GM19099 (cell line): ENCODE data around the gene BMP10.

Source experiments
- POLR2A ChIP-seq: IDR thresholded peaks from 3 replicates; pipeline ENCODE4 v1.6.1; 2011; ENCODE audit warnings: low read depth; ENCODE audit not compliant: insufficient read length; ENCODE audit errors: extremely low read depth

Gene BMP10

DNA sequence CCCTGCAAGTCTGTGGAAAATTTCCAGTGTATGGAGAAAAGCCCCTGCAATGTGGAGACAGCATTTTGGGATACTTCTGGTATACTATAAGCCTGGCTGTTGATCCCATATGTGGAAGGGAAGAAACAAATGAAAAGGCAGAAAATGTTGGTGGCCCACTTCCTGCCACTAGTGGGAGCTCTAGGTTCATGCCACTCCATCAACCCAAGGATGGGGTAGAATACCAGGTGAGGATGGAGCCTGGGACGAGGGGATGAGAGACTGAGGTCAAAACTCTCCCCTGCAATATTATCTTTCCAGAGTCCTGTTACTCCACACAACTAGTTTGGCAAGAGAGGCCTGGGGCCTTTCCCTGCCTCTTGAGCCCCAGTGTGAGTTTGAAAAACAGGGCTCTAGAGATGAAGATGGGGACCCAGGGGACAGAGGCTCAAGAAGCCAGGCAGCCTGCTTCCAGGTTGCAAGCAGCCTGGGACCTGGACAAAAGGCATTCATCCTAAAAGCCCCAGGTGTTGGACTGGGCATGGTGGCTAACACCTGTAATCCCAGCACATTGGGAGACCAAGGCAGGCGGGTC, 31.9 kb downstream of the BMP10 start:
- no peak for TF ChIP-seq POLR2A

DNA sequence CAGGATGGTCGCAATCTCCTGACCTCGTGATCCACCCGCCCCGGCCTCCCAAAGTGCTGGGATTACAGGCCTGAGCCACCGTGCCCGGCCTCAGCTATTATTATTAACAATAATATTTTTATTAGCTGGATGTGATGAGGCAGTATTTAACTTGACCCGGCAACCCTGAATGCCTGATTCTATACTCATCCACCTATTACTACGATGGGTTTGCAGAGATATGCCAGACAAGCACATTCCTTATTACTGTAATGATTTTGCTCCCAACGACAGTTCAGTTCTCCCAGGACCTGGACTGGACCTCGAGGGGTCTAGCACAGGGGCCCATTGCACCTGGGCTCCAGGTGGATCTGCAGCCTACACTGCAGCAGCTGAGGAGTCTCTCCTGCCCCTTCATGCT, 32.6 kb downstream of the BMP10 start:
- no peak for TF ChIP-seq POLR2A

DNA sequence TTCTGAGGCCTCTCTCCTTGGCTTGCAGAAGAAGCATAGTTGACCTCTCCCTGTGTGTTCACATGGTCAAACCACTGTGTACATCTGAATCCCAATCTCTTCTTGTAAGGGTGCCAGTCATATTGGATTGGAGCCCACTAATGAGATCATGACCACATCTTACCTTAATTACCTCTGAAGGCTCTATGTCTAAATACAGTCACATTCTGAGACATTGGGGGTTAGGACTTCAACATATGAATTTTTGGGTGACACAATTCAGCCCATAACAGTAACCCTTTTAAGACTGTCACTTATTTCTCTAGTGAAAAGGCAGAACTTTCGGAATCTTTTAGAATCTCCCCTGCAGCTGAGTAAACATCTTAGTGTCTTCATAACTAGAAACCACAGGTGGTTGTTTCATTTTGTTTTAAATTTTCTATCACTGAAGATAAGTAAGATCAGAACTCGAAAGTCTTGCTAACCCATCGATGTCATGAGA, 33.3 kb downstream of the BMP10 start:
- no peak for TF ChIP-seq POLR2A

DNA sequence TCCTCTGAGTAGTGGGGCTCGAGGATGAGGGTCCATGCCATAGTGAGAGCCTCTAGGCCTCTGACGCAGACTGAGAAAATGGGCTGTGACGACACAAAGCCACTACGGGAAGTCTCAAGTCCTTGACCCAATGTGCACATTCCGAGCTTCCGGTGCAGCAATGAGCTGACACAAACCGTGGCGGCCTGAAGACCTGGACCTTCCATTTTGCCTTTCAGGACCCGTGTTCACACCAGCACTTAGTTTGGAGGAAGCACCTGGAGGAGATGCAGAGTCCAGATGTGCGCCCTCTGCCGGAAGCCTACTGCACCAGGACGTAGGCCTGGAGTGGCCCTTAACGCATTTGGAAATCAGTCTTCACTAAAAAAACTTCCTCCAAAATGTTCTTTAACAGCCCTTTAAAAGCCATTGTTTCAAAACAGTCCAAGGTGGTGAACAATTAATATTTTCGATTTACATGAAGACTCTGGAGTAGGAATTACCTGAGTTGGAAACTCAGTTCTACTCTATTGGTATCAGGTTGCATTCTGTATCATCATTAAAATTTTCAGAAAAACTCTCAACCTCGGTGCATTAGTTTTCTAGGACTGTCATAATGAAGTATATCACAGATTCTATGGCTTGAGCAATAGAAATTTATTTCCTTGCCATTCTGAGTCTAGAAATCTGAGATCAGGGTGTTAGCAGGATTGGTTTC, 33.9 kb downstream of the BMP10 start:
- no peak for TF ChIP-seq POLR2A

DNA sequence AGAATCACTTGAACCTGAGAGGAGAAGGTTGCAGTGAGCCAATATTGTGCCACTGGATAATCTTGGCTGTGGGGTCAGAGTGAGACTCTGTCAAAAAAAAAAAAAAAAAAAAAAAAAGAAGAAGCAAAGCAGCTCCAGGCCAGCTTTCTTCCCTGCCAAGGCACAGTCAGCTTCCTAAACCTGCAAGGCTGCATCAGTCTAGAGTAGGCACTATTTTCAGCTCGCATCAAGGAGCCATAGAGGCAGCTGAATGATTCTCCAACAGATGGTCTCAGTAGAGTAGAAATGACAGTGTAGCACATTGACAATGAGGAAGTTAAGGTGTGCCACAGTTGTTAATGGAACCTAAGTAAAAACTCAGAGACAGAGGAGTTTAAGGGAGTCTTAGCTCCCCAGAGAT, 35.6 kb downstream of the BMP10 start:
- TF ChIP-seq POLR2A, result no peak

DNA sequence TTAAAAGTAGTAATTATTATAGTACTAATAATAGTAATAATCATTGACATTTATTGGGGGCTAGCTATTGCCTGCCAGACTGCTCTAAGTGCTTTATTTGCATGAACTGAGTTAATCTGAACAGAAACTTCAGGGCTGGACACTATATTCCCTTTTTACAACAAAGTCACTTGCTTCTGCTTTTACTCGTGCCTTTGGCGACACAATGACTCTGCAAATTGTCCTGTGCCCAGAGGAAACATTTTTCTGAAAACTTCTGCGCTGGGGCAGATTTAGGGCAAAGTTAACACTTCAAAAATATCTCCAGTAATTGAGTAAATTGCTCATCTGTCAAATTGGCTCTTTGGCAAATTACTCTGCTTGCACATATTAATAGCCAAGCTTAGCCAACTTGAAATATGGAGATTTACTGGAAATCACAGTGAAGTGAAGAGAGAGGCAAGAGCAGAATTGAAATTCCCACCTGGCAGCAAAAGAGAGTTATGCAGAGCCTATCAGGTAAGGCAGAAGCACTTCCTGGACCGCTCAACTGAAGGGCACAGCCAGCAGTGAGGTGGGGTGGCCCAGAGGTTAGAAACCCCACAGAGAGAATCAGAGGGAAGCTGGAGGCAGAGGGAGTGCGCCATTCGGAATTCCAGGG, 36.3 kb downstream of the BMP10 start:
- TF ChIP-seq POLR2A, result no peak

DNA sequence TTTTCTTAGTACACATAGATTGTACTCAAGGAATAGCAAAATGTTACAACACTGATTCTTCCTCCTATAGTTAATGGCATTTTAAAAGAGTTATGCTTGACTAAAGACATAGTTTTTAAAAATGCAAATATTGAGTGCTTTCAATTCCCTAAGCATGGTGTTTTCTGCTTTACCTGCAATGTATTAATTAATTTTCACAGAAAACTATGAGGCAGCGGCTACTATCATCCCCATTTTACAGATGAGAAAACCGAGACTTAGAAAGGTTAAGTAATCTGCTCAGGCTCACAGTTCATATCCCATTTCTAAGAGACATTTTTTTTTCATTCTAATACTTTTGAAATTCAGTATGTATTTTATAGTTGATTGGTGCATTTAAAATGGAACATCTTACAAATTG, 38.0 kb downstream of the BMP10 start:
- TF ChIP-seq POLR2A, result no peak

DNA sequence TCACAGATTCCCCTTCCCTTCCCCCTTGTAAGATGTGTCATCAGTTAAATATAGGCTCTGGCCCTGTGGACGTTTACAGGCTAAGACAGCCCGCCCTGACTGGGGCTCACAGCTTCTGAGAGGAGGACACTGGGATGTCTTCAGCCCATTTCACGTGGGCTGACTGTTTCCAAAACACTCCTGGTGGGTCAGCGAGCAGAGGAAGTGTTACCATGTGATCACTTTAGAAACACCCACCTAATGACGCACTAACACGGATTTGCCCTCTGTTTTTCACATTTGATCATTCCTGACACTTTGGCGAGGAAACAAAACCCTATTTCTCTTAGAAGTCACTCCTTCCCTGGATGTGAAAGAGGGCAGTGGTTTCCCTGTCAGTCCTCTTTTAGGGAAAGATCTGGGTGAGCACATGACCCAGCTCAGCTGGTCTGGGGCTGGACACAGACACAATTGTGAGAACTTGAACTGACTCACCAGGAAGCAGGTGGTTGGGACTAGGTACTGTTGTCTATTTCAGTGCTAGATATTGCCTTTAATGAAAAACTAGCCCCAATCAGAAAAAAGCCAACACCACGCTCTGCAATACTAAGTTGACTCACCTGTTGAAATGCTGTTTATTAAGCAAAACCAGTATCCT, 38.8 kb downstream of the BMP10 start:
- TF ChIP-seq POLR2A, result no peak

DNA sequence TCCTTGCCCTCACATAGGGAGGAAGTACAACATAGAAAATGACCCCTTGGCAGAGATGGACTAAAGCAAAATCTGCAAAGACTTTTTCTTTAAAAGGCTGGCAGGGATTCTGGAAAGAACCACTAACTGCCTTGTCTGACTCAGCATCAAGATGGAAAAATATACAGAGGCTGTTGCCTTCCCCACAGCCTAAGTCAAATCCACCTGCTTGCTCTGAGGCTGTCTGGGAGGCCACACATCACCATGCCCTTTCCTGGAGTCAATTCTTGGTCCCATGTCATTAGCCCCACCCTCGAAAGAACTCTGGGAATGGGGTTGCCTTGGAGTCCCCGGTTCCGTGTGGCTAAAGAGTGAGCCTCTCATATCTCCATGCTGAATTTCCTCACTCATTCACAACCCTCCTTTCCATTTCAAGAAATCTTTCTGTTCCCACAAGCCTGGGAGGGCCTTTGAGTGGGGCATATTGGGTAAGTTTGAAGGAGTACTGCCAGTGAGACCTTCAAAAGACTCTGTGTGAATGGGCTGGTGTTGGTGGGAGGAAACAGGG, 39.4 kb downstream of the BMP10 start:
- no peak for TF ChIP-seq POLR2A

DNA sequence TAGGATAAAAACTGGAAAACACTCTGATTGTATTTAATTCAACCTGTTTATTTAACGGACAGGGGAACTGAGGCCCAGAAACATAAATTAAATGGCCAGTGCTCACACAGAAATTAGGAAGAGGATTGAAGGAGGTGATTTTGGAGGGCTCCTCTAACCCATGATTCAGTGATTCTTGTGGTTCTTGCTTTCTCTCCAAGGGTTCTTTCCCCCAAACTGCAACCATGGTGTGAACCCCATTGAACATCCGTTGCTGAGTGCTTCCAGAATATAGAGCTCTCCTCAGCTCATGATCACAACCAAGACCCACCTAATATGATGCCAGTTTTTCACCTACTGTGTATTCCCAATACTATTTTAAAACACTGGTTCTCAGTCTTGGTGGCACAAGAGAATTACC, 41.4 kb downstream of the BMP10 start:
- TF ChIP-seq POLR2A, result no peak

DNA sequence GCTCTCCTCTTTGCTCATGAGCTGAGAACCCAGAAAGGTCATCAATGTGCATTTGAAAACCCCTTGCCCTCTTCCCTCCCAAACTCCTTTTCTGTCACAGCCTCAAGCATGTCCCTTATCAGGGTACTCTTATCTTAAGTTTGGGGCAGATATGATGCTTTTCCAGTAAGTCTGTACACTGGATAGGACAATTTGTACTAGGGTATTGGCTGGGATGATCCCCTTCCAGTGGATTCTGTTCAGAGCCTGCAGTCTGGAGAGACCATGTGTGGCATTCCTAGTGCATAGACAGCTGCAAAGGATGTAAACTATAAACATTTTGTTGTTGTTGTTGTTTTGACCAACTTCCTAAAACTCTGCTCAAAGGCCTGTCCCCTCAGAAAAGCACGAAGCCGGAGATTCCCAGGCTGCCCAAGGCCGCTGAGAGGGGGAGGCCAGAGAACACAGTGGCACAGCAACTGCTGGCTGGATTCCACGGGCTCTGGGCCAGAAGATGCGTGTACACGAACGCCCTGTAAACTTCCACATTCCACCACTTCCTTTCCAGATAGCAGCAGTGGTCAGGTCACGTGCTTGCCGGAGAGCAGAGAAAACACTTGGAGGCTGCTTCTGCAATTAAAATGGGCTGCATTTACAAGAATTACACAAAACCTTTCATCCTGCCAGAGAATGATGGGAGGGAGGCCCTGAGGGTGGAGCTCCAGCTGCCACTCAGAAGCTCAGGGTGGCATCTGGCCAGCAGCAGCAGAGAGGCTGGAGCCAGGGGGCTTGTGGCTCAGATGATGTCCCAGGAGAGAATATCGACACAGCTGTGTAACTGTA, 42.1 kb downstream of the BMP10 start:
- no peak for TF ChIP-seq POLR2A

DNA sequence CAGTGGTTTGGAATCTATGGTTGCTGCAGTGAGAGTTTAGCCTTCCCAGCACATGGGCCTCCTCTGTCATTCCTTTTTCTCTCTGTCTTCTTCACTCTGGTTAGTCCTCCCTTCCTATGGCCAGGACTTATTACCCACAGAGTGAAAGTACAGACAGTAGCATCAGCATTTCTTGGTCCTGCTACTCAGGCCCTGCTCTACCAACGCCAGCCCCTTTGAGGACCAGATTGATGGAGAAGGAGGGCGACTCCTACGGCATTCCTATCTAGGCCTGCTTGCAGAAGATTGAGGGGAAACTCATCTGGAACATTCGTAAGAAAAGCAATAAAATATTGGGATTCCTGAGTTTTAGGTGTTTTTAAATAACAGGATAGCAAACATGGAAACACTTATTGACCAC, 43.5 kb downstream of the BMP10 start:
- TF ChIP-seq POLR2A, result no peak

DNA sequence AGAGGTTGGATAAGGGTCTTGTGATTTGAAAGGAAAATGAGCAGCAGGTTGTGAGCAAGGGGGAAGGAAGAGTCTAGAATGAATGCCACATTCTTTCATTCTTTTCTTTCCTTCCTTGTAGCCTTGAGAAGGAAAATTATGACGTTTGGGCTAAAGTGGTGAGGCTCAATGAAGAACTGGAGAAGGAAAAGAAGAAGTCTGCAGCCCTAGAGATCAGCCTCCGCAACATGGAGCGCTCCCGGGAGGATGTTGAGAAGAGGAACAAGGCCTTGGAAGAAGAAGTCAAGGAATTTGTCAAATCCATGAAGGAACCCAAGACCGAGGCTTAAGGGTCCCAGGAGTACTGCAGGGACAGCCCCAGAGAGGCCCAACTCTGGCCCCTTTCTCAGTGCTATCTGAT, 45.3 kb downstream of the BMP10 start:
- TF ChIP-seq POLR2A, result no peak

DNA sequence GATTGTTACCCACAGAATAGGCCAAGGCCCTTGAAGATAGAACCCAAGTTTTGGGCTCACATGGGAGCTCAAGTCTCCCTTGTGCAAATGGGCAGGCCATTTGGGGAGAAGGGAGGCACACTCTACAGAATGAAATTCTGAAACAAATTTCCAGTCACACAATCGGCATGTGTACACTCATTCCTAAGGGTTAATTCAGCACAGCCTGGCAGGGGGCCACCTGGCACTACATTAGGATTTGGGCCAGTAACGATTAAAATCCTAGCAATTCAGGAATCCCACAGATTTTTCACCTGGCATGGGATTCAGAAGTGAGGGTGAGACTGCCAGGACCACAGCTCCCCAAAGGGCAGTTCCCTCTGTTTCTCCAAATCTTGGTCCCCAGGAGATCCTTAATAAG, 46.4 kb downstream of the BMP10 start:
- no peak for TF ChIP-seq POLR2A
